HG02884 (cell line): ENCODE results near the gene MIER3.

ENCODE experiments used
- ATAC-seq: cut with Tn5 transposase; IDR thresholded peaks from one replicate; pipeline ENCODE4 v1.9.1; 2021; ENCODE audit warnings: mild to moderate bottlenecking, moderate library complexity; ENCODE audit not compliant: unreplicated experiment

MIER3 gene

GRCh38 chr5:56900395-56900794 lies 51.5 kb downstream of the MIER3 start:
- ATAC-seq = no peak

GRCh38 chr5:56898213-56898612 lies 53.7 kb downstream of the MIER3 start:
- ATAC-seq = no peak

- no peak for ATAC-seq
Observed at GRCh38 chr5:56896763-56897162, 55.2 kb downstream of the MIER3 start.

GRCh38 chr5:56893251-56893951 lies 58.5 kb downstream of the MIER3 start:
- ATAC-seq = no peak

GRCh38 chr5:56881571-56881970 lies 70.4 kb downstream of the MIER3 start:
- ATAC-seq = no peak

GRCh38 chr5:56876327-56876726 lies 75.6 kb downstream of the MIER3 start:
- ATAC-seq = no peak

GRCh38 chr5:56873056-56873455 lies 78.9 kb downstream of the MIER3 start:
- ATAC-seq = no peak

GRCh38 chr5:56871777-56872176 lies 80.1 kb downstream of the MIER3 start:
- no peak for ATAC-seq
